ENCODE data around the gene NWD2. TPM values are rescaled to one million over a fixed set of nuclear protein-coding genes. Genes with fewer than 3 reads are reported as not detected.
"Not testable (repeated sequence)": the region's sequence is repeated elsewhere in the genome, so short reads cannot be mapped to it uniquely, and the experiment has no call there.

Gene NWD2, protein sequence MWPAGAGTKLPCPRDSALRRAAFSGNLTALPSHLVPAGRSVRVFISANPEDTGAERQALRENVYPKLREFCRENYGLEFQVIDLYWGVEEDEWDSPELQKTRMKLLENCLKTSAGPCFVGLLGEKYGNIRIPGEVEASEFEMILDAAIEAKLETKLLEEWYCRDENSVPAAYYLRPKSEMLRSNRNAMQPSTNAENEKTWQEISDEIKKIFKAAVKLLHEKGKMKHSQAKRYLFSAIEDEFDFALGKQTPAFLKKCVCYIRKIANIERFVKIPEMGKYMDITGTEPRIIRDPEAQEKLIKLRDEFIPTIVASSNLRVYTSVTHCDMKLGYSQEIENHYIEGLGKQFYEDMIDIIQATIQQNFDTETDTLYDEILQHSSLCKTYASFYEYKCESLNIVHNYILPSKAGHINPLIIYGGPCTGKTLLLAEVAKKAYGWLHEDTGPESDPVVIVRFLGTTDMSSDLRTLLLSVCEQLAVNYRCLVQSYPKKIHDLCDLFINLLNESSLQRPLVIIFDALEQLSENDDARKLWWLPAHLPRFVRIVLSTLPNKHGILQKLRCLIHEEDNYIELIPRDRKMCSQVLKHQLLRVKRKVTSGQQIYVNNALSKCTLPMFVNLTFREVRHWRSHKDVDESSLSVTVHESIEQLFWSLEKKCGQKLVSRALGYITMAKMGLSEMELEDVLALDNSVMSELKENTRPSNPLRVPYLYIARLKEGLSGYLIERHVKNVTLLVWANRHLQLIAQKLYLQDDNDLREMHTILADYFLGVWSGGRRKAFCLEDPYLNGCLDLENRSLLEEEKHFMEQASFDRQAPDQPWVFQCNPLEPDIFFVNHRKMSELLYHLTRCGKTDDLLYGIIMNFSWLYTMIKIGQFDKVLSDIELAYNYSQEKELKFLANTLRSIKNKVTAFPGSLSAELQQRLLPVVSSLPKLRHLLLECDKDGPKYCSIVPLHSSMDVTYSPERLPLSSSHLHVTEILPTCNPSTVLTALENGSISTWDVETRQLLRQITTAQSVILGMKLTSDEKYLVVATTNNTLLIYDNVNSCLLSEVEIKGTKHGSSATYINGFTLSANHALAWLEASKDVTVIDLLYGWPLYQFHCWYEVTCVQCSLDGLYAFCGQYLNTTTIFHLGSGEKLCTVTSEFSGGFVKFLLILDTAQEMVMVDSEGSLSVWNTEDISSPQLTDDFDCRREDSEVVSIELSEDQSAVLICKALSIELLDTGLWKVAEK (N-terminal part only)
- total RNA-seq (2014; rRNA removed; shearing (Covaris generic)): not detected in 2 replicates

GRCh38 chr4:37244583-37245390 lies at the start of gene NWD2:
Gene NWD2, plus strand, starts transcription at chr4:37244743. Its CDS starts 325 bp downstream, at chr4:37245068.
- DNase-seq (ENCODE audit: low read depth): no peak

DNA sequence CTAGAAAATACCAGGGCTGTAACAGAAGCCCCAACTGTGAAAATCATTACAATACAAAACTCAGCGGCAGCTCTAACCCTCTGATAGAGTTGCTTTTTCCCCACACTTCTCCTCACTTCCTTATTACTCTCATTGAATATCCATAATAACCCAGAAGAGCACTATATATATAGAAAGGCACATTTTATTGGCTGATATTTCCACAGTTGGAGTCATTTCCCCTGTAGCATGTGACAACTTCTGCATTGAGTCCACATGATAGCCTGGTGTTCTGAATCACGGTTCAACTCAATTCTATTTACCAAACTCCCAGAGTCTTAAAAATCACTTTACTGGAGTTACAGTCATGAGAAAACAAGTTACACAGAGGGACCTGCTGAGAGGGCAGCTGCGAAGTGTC lies 46.6 kb upstream of the NWD2 start:
- no peak for DNase-seq (ENCODE audit: low read depth)

DNA sequence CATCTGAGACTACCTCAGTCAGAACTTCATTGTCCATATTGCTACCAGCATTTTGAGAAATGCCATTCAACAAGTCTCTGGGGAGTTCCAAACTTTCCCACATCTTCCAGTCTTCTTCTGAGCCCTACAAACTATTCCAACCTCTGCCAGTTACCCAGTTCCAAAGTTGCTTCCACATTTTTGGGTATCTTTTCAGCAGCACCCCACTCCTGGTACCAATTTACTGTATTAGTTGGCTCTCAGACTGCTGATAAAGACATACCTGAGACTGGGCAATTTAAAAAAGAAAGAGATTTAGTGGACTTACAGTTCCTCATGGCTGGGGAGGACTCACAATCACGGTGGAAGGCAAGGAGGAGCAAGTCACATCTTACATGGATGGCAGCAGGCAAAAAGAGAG lies 39.8 kb upstream of the NWD2 start:
- not testable (repeated sequence) for DNase-seq (ENCODE audit: low read depth)

DNA sequence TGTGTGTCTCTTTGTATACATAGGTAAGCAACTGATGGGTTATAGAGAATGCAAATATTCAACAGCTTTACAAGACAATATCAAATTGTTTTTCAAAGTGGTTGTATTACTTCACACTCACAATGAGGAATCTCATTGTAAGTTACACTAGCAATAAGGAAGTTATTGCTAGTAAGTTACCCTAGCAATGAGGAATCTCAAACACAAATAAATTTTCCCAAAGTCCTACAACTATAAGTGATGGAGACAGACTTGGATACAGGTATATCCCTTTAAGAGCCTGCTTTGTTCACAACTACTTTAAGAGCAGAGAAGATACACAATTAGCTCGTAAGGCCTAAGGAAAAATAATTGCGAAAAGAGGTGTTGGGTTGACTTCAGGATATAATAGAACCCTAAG lies 28.3 kb upstream of the NWD2 start:
- DNase-seq (ENCODE audit: low read depth): no peak

DNA sequence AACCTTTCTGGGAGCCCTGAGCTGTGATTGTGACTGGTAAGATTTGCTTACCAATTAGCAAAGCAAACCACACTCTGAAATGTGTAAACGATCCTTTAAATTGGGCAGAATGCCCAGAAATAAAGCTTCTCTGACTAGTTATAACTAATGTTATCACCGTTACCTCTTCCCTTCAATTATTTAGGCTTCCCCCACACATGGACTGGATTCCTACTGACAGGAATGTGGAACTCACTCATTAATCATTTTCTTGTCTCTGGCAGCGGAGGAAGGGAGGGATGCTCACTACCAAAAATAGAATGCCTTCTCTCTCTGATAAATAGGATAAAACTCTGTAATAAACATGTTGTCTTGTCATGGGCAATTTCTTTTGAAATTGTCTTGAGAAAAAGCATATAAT lies 25.3 kb upstream of the NWD2 start:
- no peak for DNase-seq (ENCODE audit: low read depth)

DNA sequence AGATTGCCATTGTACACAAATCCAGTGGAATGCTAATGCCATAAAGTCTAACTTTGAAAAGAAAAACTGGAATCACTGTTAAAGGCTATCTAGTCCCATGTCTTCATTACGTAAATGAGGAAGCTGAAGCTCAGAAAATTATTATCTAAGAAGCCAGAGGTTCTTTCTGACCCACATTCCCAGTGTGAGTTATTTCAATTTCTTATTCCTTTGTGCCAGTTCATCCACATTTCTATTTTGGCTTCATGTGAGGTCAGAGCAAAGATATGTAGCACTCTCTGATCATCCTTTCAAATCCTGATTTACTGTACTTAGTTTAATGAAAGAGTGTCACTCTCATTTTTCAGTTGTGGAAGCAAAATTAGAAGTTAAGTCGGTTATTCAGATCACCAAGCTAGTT lies 24.6 kb upstream of the NWD2 start:
- DNase-seq (ENCODE audit: low read depth): no peak

- DNase-seq (ENCODE audit: low read depth): no peak
These were observed 23.9 kb upstream of the NWD2 start for GRCh38 chr4:37220685-37221084.

DNA sequence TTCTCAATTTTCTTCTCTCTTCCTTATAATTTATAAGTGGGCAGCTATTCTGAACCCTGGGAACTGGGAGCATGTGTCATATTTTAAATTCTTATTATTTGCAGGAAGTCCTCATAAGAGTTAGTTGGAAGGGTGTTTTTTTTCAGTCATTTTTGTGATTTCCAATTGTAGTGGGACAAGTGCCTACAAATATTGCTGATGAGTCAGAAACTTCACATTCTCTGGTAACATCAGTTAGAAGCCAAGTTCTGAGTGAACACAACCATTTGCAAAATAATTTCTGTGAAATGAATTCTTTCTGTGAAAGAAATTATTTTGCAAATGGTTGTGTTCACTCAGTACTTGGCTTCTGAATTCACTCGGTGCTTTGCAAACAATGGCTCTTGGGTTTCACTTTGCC lies 20.8 kb upstream of the NWD2 start:
- no peak for DNase-seq (ENCODE audit: low read depth)

GRCh38 chr4:37224854-37225253 lies 19.7 kb upstream of the NWD2 start:
- DNase-seq (ENCODE audit: low read depth): no peak

GRCh38 chr4:37225778-37226177 lies 18.8 kb upstream of the NWD2 start:
- no peak for DNase-seq (ENCODE audit: low read depth)

GRCh38 chr4:37232315-37232714 lies 12.2 kb upstream of the NWD2 start:
- no peak for DNase-seq (ENCODE audit: low read depth)

GRCh38 chr4:37236165-37236564 lies 8.4 kb upstream of the NWD2 start:
- DNase-seq (ENCODE audit: low read depth): no peak

GRCh38 chr4:37241647-37242046 lies 2.9 kb upstream of the NWD2 start:
- no peak for DNase-seq (ENCODE audit: low read depth)

DNA sequence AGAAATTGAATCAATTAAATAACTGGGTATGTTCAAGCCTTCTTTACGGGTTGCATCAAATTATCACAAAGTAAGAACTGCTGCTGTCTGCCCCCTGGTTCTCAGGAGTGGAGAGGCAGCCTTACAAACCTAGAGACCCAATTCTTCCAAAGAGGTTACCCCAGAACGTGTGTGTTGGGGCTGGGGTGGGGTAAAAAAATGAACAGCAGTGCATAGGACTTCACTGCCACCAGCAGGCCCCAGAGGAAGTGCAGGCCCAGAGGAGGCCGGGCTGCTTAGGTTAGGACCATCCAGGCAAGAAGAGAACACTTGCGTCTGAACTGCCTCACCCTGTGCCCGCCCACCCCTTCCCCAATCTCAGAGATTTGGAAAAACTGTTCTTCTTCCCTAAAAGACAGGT lies 1.5 kb upstream of the NWD2 start:
- DNase-seq (ENCODE audit: low read depth): no peak

DNA sequence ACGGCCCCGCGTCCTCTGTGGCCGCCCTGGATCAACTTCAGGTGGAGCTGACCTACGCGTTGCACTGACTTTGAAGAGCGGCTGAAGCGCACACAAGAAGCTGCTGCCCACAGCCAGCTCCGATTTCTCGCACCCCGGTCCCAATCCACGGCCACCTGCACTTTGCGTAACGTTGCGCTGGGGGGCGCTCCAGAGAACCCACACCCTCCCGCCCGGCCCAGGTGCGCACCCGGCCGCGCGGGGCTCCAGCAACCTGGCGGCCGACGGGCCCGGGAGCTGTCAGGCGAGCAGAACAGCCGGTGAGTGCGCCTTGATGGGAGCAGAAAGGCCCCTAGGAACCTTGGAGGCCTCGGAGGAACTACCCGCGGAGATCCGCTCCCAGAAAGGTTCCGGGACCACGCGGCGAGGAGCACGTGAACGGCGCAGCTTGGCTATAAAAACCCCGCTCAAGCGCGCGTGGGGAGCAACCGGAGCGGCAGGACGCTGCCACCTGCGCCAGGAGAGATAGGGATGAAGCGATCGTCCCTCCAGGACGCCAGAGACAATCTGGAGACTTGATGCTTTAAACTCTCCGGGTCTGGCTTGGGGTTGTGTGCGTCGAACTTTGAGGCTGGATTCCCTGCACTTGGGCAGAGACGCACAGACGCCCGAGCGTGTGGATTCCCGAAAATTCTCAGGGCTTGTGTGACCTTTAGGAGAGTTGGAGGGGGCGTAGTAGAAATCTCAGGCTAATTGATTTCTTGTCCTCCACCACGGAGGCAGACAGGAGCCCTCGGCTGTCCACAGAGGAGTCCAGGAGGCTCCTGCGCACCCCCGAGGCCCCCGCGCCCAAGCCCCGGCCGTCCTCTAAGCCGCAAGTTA lies 591 bp upstream of the NWD2 start:
- DNase-seq (ENCODE audit: low read depth): no peak

DNA sequence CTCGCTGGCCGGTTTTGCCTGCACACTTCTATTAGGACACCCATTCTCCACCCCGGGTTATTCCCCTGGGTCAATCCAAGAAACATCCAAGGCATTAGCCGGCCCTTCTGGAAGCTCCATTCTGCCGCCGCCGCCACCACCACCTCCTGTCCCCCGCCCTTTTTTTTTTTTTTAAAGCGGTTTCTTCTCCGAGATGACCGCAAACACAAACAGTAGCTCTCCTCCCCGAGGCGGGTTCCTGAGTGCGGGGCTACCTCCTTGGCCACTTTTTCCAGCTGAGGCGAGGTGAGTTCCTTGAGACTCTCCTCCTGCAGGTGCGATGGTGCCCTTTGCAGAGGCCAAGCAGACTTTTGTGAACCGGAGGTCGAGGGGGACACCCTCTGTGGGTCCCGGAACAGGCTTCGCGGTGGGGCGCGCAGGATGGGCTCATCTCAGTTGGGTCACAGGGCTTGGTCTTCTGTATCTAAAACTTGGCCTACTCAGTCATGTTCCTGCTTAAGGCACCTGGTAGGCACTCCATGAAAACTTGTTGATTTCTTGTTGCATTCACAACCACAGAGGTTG lies 930 bp downstream of the NWD2 start:
- no peak for DNase-seq (ENCODE audit: low read depth)

DNA sequence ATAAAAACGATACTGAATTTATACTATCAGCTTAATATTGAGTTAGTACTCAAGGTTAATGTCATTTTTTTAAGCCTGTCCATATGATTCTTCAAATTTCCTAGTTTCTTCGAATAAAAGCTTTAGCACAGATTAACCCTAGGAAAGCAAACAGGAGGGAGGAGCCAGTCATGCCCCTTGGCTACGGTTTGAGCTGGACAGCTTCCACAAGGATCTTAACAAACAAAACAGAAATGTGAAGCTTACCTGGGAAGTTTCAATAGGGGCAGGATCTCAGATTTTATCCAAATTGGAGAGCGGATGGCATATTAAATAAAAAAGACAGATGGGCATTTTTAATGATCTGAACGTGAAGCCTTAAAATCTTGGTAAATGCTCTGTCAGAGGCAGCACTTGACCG lies 2.3 kb downstream of the NWD2 start:
- DNase-seq (ENCODE audit: low read depth): no peak

GRCh38 chr4:37258221-37258620 lies 13.7 kb downstream of the NWD2 start:
- DNase-seq (ENCODE audit: low read depth): no peak

DNA sequence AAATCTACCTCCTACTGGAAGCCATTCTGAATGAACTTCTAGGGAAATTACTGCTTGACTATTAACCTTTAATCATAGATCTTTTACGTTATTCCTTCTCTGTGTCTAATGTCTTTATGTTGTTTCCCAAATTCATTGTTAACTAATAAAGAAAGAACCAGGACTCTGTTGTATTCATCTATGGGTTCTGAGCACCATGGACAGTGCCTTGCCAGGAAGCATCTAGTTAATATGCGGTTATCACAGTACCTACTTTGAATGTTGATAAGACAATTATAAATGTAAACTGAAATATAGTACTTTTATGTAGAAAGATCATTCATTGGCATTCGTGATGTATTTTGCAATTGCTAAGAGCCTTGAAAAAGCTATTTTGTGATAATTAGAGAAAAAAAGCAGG lies 23.8 kb downstream of the NWD2 start:
- DNase-seq (ENCODE audit: low read depth): no peak

DNA sequence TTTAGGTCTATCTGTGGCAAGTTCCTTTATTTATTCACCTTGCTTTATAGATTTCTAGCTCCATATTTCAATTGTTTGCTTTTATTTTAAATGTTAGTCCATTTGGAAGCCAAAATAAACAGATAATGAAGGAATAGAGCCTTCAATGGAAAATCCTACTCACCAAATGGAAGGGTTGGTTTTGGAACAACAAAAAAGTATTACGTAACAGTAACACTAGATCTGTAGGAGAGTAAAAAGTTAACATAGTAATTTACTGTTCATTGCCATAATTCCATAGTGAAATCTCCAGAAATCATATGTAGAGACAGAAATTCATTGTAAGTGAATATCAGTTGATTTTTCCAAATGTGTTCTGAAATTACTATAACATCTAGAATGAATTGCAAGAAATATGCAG lies 34.6 kb downstream of the NWD2 start:
- DNase-seq (ENCODE audit: low read depth): no peak

Data from M059J (cell line).